SK-N-SH treated with all-trans-retinoic acid at 6 μM for 48 hours (cell line): ENCODE data around the gene ESCO1.

Source experiments
- ATAC-seq: fragments of 200-7000 bp; cut with Tn5 transposase; 3 replicates; pipeline ENCODE4 v1.9.1; 2020; ENCODE audit warnings: mild to moderate bottlenecking, moderate library complexity
- ARNTL ChIP-seq: fragments of 450-650 bp; formaldehyde crosslinking; IDR thresholded peaks from 2 replicates; pipeline ENCODE4 v1.5.0; 2020; ENCODE audit warnings: low read depth, mild to moderate bottlenecking, moderate library complexity, borderline replicate concordance
- BACH2 ChIP-seq: fragments of 250-450 bp; sonication (Bioruptor Pico); IDR thresholded peaks from 2 replicates; pipeline ENCODE4 v1.9.0; 2021; ENCODE audit warnings: mild to moderate bottlenecking, borderline replicate concordance
- CREB5 ChIP-seq: fragments of 250-450 bp; sonication (Bioruptor Pico); IDR thresholded peaks from 2 replicates; pipeline ENCODE4 v1.5.1; 2020; ENCODE audit warnings: low read depth, mild to moderate bottlenecking, moderate library complexity
- CSDC2 ChIP-seq: fragments of 250-450 bp; sonication (Bioruptor Pico); IDR thresholded peaks from 2 replicates; pipeline ENCODE4 v1.5.0; 2020; ENCODE audit warnings: mild to moderate bottlenecking, moderate library complexity
- CSRNP3 ChIP-seq: fragments of 250-450 bp; sonication (Bioruptor Pico); IDR thresholded peaks from 2 replicates; pipeline ENCODE4 v1.5.1; 2021; ENCODE audit warnings: mild to moderate bottlenecking, moderate library complexity
- GLIS3 ChIP-seq: fragments of 250-450 bp; sonication (Bioruptor Pico); IDR thresholded peaks from 2 replicates; pipeline ENCODE4 v1.5.0; 2020; ENCODE audit warnings: mild to moderate bottlenecking, moderate library complexity
- ISL1 ChIP-seq: fragments of 250-450 bp; sonication (Bioruptor Pico); IDR thresholded peaks from 2 replicates; pipeline ENCODE4 v2.1.2; 2022; ENCODE audit warnings: mild to moderate bottlenecking, moderate library complexity
- OSR1 ChIP-seq: fragments of 250-450 bp; sonication (Bioruptor Pico); IDR thresholded peaks from 2 replicates; pipeline ENCODE4 v1.8.0; 2022; ENCODE audit warnings: moderate library complexity, mild to moderate bottlenecking, inconsistent platforms
- PPARA ChIP-seq: fragments of 250-450 bp; sonication (Bioruptor Pico); IDR thresholded peaks from 2 replicates; pipeline ENCODE4 v1.5.0; 2020; ENCODE audit warnings: mild to moderate bottlenecking, borderline replicate concordance
- RARB ChIP-seq: fragments of 250-450 bp; sonication (Bioruptor Pico); IDR thresholded peaks from 2 replicates; pipeline ENCODE4 v1.8.0; 2021; ENCODE audit warnings: mild to moderate bottlenecking, moderate library complexity
- TCF4 ChIP-seq: fragments of 250-450 bp; sonication (Bioruptor Pico); IDR thresholded peaks from 2 replicates; pipeline ENCODE4 v1.8.0; 2021; ENCODE audit warnings: mild to moderate bottlenecking, moderate library complexity, borderline replicate concordance
- TOX ChIP-seq: fragments of 250-450 bp; sonication (Bioruptor Pico); IDR thresholded peaks from 2 replicates; pipeline ENCODE4 v1.8.0; 2021; ENCODE audit warnings: mild to moderate bottlenecking, moderate library complexity, borderline replicate concordance
- TSHZ2 ChIP-seq: fragments of 250-450 bp; sonication (Bioruptor Pico); IDR thresholded peaks from 2 replicates; pipeline ENCODE4 v1.5.0; 2020; ENCODE audit warnings: mild to moderate bottlenecking, moderate library complexity
- ZC3H10 ChIP-seq: fragments of 250-450 bp; sonication (Bioruptor Pico); IDR thresholded peaks from 2 replicates; pipeline ENCODE4 v1.5.1; 2021; ENCODE audit warnings: mild to moderate bottlenecking, moderate library complexity
- ZFP3 ChIP-seq: fragments of 250-450 bp; sonication (Bioruptor Pico); IDR thresholded peaks from 2 replicates; pipeline ENCODE4 v1.5.0; 2020; ENCODE audit warnings: mild to moderate bottlenecking, moderate library complexity
- ZFP30 ChIP-seq: fragments of 450-650 bp; formaldehyde crosslinking; IDR thresholded peaks from 2 replicates; pipeline ENCODE4 v1.5.0; 2022; ENCODE audit warnings: mild to moderate bottlenecking, moderate library complexity
- ZNF565 ChIP-seq: fragments of 450-650 bp; formaldehyde crosslinking; conservative IDR thresholded peaks from 2 replicates; pipeline ENCODE4 v1.5.0; 2020; ENCODE audit warnings: low read depth, mild to moderate bottlenecking, moderate library complexity
- ZNF70 ChIP-seq: fragments of 450-650 bp; formaldehyde crosslinking; IDR thresholded peaks from 2 replicates; pipeline ENCODE4 v1.5.0; 2020; ENCODE audit warnings: mild to moderate bottlenecking, moderate library complexity

Gene ESCO1

GRCh38 chr18:21557607-21558253, 42.8 kb downstream of the ESCO1 start:
- ATAC-seq = no peak
- TF ChIP-seq ARNTL (CRISPR knock-in tag) (no peak), CREB5 (no peak), TSHZ2 (CRISPR knock-in tag) (no peak), OSR1 (CRISPR knock-in tag) (no peak), ZNF565 (CRISPR knock-in tag) (no peak), GLIS3 (CRISPR knock-in tag) (no peak), TOX (CRISPR knock-in tag) (no peak), ZFP30 (CRISPR knock-in tag) (no peak)
- TF ChIP-seq, all 23 proteins: peak for 0

GRCh38 chr18:21550510-21550970, 50.0 kb downstream of the ESCO1 start:
- ATAC-seq = no peak

More at GRCh38 chr18:21550510-21550970, 50.0 kb downstream of the ESCO1 start:
- TF ChIP-seq ZFP30 (CRISPR knock-in tag) (no peak), ZNF70 (no peak), ZC3H10 (CRISPR knock-in tag) (no peak), TOX (CRISPR knock-in tag) (no peak), CSRNP3 (CRISPR knock-in tag) (no peak), ZFP3 (CRISPR knock-in tag) (no peak), BACH2 (CRISPR knock-in tag) (no peak), PPARA (CRISPR knock-in tag) (no peak), CREB5 (no peak), TSHZ2 (CRISPR knock-in tag) (no peak), ZNF565 (CRISPR knock-in tag) (no peak), TCF4 (CRISPR knock-in tag) (no peak), ISL1 (CRISPR knock-in tag) (no peak), RARB (no peak), ARNTL (CRISPR knock-in tag) (no peak), CSDC2 (no peak)
